SK-N-MC (cell line): ENCODE data around the gene RYR1.

Source experiments
- EZH2 ChIP-seq: fragments of 200-600 bp; sonication (generic); IDR thresholded peaks from one replicate; pipeline ENCODE4 v1.6.1; 2017; ENCODE audit warnings: antibody characterized with exemption
- FOXP2 ChIP-seq: optimal IDR thresholded peaks from 2 replicates; pipeline ENCODE3; 2011; ENCODE audit warnings: mild to moderate bottlenecking, moderate library complexity; ENCODE audit not compliant: insufficient read depth; ENCODE audit errors: extremely low read length, control extremely low read depth
- POLR2AphosphoS5 ChIP-seq: IDR thresholded peaks from 2 replicates; pipeline ENCODE4 v1.6.1; 2012; ENCODE audit warnings: mild to moderate bottlenecking, low read depth, low read length, borderline replicate concordance

DNA sequence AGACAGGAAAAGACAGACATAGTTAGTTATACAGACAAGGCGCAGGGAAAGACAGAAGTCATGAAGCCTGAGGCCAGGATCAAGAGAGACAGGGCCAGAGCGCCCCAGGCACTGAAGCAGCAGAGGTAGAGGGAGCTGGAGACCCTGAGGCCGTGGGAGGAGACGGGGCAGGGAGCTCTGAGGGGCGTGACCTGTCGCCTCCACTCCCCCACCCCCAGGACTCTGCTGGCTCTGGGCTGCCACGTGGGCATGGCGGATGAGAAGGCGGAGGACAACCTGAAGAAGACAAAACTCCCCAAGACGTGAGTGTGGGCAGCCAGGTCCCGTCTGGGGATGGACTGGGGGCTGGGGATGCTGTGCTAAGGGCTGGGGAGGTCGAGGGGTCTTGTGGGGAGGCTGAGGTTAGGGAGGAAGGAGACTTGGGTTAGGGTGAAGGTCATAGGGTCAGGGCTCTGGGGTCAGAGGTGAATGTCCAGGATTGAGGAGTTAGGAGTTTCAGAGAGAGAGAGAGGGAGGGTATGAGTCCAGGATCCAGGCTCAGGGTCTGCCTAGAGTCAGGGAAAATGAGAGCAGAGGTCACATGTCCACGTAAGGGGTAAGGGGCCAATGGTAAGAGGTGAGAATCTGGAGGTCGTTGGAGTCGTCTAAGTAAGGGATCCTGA lies 31.1 kb downstream of the RYR1 start:
- TF ChIP-seq POLR2AphosphoS5 = no peak
- no peak for TF ChIP-seq EZH2
- TF ChIP-seq FOXP2 = no peak
